GM12873 (cell line): ENCODE measurements around the gene PLIN1.
A peak's percentile ranks its signal among the peaks of the same experiment; 100 is the strongest.

ENCODE experiments used
- CTCF ChIP-seq: IDR thresholded peaks from 2 replicates; pipeline ENCODE4 v1.5.1; 2012; ENCODE audit warnings: low read depth, mild to moderate bottlenecking, moderate library complexity, low read length, control low read depth; ENCODE audit not compliant: insufficient read depth; ENCODE audit errors: missing control alignments

The PLIN1 gene

GRCh38 chr15:89649716-89650115, 29.5 kb downstream of the PLIN1 start:
- no peak for TF ChIP-seq CTCF

GRCh38 chr15:89649013-89649625, 30.0 kb downstream of the PLIN1 start:
- no peak for TF ChIP-seq CTCF

GRCh38 chr15:89648106-89649012, 30.8 kb downstream of the PLIN1 start:
- no peak for TF ChIP-seq CTCF

- peak; percentile 92 for TF ChIP-seq CTCF
Observed at GRCh38 chr15:89647191-89647851, 31.8 kb downstream of the PLIN1 start.

- no peak for TF ChIP-seq CTCF
Observed at GRCh38 chr15:89646416-89647141, 32.6 kb downstream of the PLIN1 start.

GRCh38 chr15:89645680-89646079, 33.5 kb downstream of the PLIN1 start:
- no peak for TF ChIP-seq CTCF

GRCh38 chr15:89642106-89642505, 37.1 kb downstream of the PLIN1 start:
- no peak for TF ChIP-seq CTCF
